ENCODE data around the gene GPRASP3. TPM values are rescaled to one million over a fixed set of nuclear protein-coding genes. Genes with fewer than 3 reads are reported as not detected.
"Not testable (repeated sequence)": the region's sequence is repeated elsewhere in the genome, so short reads cannot be mapped to it uniquely, and the experiment has no call there.

Gene GPRASP3, protein sequence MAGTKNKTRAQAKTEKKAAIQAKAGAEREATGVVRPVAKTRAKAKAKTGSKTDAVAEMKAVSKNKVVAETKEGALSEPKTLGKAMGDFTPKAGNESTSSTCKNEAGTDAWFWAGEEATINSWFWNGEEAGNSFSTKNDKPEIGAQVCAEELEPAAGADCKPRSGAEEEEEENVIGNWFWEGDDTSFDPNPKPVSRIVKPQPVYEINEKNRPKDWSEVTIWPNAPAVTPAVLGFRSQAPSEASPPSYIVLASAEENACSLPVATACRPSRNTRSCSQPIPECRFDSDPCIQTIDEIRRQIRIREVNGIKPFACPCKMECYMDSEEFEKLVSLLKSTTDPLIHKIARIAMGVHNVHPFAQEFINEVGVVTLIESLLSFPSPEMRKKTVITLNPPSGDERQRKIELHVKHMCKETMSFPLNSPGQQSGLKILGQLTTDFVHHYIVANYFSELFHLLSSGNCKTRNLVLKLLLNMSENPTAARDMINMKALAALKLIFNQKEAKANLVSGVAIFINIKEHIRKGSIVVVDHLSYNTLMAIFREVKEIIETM
- total RNA-seq (2021) (13.2 to 14.6 TPM (median 13.7 TPM) in 3 replicates), Bru-seq, nascent RNA (percentile 72 among the genes with signal in this experiment)
- long read RNA-seq, experiment 1, full-length matches to known transcripts, result 46 of 77 reads
- long read RNA-seq, experiment 1, partial matches to known transcripts, result 0 of 77 reads
- long read RNA-seq, experiment 1, other reads (novel, unspliced or antisense), result 31 of 77 reads
- long read RNA-seq, experiment 2, partial matches to known transcripts, result 0 of 26 reads
- long read RNA-seq, experiment 2, other reads (novel, unspliced or antisense), result 26 of 26 reads
- long read RNA-seq, experiment 3, full-length matches to known transcripts, result 1 of 3 reads
- long read RNA-seq, experiment 3, partial matches to known transcripts, result 0 of 3 reads
- long read RNA-seq, experiment 3, other reads (novel, unspliced or antisense), result 2 of 3 reads

DNA sequence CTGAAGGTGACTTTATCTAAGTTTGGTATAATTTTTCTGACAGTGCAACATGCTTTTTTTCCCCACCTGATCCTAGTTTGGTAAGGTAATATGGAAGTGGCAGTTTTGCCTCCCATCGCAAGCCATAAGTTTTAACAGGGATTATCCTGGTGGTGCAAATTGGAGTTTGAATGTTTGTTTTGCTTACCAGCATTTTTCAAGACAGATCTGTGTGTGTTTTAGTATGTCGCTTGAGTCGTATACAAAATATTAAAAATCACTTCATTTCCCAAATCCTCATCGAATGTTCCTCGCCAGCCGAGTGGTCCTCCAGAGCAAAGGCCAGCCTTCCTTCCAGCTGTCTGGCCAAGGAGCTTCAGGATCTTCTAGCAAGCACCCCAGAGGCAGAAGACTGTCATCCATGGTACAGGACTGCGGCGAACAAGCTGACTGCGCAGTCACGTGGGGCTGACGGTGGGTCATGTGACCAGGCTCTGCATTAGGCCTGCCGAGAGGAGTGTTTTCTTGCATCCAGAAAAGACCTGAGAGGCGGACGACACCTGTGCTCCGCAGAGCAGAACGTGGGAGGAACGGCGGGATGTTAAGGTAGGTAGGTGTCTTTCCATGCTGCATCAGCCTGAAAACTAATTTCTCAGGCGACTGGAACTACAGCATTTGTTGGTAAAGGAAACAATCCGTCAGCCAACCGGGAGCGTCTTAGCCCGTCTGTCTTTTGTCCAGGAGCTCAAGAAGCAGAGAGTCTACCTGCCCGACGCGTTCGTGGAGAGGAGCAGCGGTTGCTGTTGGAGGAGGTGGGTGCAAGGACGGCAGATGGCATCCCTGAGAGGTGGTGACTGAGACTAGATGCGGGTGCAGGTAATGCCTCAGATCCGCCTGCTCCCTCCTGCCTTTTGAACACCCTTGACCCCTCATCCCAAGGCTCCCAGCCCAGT is at the start of gene GPRASP3:
Gene GPRASP3, plus strand, starts transcription at position 507 of the 932 bp plus-strand sequence. CDS start 28,253 bp downstream, outside the sequence.
- Mint-ChIP-seq H3K4me1 (peaks cover 15% of the 10 kb centered on the region), H3K27me3 (ENCODE audit: low read depth) (0 out of 2 replicates have a peak, but pooled peaks cover 3% of the 10 kb centered on the region), H3K27ac (peak within 1 kb of the TSS; percentile 51; the same call in 1 of the 2 replicates), H3K9me3 (no peaks in the 10 kb centered on the region), H3K36me3 (no peaks in the 10 kb centered on the region), H3K4me3 (peak within 1 kb of the TSS; percentile 91)
- ATAC-seq (peak; percentile 90), DNase-seq (ENCODE audit: low spot score) (peak; percentile 70)
- POLR2A ChIA-PET, result no interaction called here
- TF ChIP-seq, protein P1, sequence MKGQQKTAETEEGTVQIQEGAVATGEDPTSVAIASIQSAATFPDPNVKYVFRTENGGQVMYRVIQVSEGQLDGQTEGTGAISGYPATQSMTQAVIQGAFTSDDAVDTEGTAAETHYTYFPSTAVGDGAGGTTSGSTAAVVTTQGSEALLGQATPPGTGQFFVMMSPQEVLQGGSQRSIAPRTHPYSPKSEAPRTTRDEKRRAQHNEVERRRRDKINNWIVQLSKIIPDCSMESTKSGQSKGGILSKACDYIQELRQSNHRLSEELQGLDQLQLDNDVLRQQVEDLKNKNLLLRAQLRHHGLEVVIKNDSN (CRISPR knock-in tag; IDR thresholded peaks at IDR 0.05), result peak; percentile 98
- TF ChIP-seq FOXK1 (CRISPR knock-in tag; IDR thresholded peaks at IDR 0.05), result peak; percentile 83; the same call in 1 of the 2 replicates
- TF ChIP-seq OVOL2 (CRISPR knock-in tag; IDR thresholded peaks at IDR 0.05; ENCODE audit: borderline replicate concordance), result no peak
- TF ChIP-seq, protein P2, sequence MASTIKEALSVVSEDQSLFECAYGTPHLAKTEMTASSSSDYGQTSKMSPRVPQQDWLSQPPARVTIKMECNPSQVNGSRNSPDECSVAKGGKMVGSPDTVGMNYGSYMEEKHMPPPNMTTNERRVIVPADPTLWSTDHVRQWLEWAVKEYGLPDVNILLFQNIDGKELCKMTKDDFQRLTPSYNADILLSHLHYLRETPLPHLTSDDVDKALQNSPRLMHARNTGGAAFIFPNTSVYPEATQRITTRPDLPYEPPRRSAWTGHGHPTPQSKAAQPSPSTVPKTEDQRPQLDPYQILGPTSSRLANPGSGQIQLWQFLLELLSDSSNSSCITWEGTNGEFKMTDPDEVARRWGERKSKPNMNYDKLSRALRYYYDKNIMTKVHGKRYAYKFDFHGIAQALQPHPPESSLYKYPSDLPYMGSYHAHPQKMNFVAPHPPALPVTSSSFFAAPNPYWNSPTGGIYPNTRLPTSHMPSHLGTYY (CRISPR knock-in tag; IDR thresholded peaks at IDR 0.05), result no peak
- TF ChIP-seq, protein P3, sequence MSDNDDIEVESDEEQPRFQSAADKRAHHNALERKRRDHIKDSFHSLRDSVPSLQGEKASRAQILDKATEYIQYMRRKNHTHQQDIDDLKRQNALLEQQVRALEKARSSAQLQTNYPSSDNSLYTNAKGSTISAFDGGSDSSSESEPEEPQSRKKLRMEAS (CRISPR knock-in tag; IDR thresholded peaks at IDR 0.05), result 0 out of 2 replicates have a peak, but pooled peaks have one; percentile 50
- TF ChIP-seq, protein P4, sequence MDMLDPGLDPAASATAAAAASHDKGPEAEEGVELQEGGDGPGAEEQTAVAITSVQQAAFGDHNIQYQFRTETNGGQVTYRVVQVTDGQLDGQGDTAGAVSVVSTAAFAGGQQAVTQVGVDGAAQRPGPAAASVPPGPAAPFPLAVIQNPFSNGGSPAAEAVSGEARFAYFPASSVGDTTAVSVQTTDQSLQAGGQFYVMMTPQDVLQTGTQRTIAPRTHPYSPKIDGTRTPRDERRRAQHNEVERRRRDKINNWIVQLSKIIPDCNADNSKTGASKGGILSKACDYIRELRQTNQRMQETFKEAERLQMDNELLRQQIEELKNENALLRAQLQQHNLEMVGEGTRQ (CRISPR knock-in tag; IDR thresholded peaks at IDR 0.05), result peak; percentile 99
- CTCF ChIA-PET, result interaction anchor here (1.8 kb wide), 1 partner anchor 180 kb away, joined by 7 read pairs; no protein-coding TSS in a partner anchor

DNA sequence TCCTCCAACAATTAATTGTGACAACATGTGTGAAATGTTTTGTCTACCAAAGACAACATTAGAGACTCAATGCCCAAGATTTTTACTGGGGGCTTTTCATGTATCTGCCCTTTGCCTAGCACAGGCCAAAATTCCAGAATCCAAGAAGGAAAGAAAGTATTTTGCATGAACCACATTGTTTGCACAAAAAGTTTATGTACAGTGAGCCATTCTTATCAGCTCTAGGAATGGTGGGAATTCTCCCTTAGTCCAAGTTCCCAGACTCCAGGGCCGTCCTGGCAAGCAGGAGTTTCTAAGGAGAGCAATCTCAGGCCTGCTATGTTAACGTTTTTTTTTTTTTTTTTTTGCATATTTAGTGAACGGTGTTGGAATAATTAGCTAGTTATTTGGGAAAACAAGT is 47.7 kb upstream of the GPRASP3 start:
- ChIA-PET CTCF (interaction anchor here (0.6 kb wide), 1 partner anchor 73 kb away, joined by 3 read pairs; no protein-coding TSS in a partner anchor), POLR2A (no interaction called here)
- Mint-ChIP-seq H3K4me1 (no peaks in the 10 kb centered on the region), H3K4me3 (no peak overlapping the region), H3K9me3 (peaks cover 3% of the 10 kb centered on the region; the same call in 1 of the 2 replicates), H3K27me3 (ENCODE audit: low read depth) (no peaks in the 10 kb centered on the region), H3K27ac (no peak overlapping the region), H3K36me3 (peaks cover 3% of the 10 kb centered on the region; the same call in 1 of the 2 replicates)
- TF ChIP-seq SMAD3 (CRISPR knock-in tag; IDR thresholded peaks at IDR 0.05; ENCODE audit: borderline replicate concordance), result no peak
- TF ChIP-seq FOXP1 (CRISPR knock-in tag; IDR thresholded peaks at IDR 0.05; ENCODE audit: borderline replicate concordance), result no peak
- no peak for TF ChIP-seq ZNF416 (CRISPR knock-in tag; IDR thresholded peaks at IDR 0.05)
- TF ChIP-seq CREM (CRISPR knock-in tag; IDR thresholded peaks at IDR 0.05), result no peak
- TF ChIP-seq, protein P5, sequence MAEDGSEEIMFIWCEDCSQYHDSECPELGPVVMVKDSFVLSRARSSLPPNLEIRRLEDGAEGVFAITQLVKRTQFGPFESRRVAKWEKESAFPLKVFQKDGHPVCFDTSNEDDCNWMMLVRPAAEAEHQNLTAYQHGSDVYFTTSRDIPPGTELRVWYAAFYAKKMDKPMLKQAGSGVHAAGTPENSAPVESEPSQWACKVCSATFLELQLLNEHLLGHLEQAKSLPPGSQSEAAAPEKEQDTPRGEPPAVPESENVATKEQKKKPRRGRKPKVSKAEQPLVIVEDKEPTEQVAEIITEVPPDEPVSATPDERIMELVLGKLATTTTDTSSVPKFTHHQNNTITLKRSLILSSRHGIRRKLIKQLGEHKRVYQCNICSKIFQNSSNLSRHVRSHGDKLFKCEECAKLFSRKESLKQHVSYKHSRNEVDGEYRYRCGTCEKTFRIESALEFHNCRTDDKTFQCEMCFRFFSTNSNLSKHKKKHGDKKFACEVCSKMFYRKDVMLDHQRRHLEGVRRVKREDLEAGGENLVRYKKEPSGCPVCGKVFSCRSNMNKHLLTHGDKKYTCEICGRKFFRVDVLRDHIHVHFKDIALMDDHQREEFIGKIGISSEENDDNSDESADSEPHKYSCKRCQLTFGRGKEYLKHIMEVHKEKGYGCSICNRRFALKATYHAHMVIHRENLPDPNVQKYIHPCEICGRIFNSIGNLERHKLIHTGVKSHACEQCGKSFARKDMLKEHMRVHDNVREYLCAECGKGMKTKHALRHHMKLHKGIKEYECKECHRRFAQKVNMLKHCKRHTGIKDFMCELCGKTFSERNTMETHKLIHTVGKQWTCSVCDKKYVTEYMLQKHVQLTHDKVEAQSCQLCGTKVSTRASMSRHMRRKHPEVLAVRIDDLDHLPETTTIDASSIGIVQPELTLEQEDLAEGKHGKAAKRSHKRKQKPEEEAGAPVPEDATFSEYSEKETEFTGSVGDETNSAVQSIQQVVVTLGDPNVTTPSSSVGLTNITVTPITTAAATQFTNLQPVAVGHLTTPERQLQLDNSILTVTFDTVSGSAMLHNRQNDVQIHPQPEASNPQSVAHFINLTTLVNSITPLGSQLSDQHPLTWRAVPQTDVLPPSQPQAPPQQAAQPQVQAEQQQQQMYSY (CRISPR knock-in tag; IDR thresholded peaks at IDR 0.05), result no peak
- ATAC-seq (no peak), DNase-seq (ENCODE audit: low spot score) (no peak)

DNA sequence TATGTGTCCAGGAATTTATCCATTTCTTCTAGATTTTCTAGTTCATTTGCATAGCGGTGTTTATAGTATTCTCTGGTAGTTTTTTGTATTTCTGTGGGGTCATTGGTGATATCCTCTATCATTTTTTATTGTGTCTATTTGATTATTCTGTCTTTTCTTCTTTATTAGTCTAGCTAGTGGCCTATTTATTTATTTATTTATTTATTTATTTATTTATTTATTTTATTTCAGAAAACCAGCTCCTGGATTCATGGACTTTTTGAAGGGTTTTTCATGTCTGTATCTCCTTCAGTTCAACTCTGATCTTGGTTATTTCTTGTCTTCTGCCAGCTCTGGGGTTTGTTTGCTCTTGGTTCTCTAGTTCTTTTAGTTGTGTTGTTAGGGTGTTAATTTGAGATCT is 43.1 kb upstream of the GPRASP3 start:
- H3K36me3 Mint-ChIP-seq; ATAC-seq; H3K27ac Mint-ChIP-seq; DNase-seq (ENCODE audit: low spot score); CTCF ChIA-PET; H3K27me3 Mint-ChIP-seq (ENCODE audit: low read depth); POLR2A ChIA-PET; H3K4me3 Mint-ChIP-seq; H3K9me3 Mint-ChIP-seq; H3K4me1 Mint-ChIP-seq: not testable (repeated sequence)
